Measurements from ENCODE around the gene POLA1.

Gene POLA1

DNA sequence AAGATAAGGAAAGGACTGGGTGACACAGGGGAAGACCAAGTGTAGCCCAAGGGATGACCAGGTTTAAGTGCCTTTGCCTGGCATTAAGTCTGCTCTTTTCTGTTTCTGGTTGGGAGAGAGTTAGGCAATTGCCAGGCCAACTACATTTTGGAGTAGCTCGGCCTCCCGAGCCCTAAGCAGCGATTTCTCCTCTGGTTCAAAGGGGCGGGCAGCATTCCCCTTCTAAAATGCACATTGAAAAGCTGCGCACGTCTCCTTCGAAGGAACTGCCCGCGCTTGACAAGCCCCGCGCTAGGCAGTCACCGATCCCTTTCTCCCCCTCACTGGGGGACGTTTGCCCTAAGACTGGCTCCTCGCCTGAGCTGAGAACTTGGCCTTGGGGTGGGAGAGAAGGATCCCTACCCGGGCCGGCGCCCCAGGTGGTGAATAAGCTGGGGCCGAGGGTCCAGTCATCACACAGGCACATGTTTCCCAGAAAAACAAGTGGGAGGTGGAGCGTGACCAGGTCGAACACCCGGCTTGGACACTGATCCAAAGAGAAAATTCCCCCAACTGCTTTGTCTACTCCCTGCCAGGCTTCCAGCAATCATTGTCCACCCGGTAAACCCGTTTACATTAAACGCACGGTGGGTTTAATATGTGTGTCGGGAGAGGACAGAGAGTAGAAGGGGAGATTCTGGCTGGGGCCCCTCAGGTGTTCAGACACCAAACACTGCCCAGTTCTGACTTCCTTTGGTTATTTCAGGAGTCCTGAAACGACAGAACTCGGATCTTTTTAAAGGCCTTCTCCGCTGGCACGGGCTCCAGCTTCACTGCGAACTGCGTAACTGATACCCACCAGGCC lies 318.1 kb downstream of the POLA1 start:
- DNase-seq: no peak

DNA sequence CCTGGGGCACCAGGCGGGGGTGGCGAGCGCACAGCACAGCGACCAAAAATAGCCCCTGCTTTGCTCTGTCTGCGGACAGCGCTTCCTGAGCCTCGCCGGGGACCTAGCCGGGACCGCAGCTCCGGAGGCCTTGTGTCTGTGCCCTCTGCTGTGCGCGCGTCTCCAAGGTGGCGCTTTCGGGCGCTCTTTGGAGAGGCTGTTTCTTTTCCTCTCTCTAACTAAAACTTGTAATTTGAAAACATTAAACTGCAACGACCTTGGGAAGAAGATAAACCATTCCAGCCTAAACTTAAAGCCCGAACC lies 318.7 kb downstream of the POLA1 start:
- no peak for DNase-seq

DNA sequence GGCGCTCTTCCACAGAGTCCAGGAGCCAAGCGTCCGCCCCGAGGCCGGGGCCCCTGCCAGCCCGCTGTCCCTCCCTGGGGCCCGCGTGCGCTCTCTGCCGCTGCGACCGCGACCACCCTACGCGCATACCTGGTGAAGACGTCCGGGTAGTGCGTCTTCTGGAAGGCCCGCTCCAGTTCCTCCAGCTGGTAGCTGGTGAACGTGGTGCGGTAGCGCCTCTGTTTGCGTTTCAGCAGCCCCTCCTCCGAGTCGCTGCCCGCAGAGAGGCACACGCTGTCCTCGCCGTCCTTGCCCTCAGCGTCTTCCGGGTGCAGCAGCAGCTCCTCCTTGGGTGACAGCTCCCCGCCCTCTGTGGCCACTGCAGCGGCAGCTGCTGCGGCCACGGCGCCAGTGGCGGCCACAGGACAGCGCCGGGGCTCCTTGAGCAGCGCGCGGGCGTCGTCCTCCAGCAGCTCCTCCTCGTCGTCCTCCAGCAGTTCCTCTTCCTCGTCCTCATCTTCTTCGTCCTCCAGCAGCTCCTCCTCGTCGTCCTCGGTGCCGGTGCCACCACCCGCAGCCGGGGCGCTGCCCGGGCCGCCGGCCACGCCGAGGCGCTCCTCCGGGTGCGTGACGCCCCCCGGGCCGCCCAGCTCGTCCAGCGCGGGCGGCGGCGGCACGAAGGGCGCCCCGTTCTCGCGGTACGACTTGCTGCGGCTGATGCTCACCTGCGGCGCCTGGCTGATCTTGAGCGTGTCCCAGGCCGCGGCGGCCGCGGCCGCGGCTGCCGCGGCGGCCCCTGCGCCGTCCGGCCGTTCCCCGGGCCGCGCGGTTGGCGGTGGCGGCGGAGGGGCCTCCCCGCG lies 319.3 kb downstream of the POLA1 start:
- peak; percentile 3 for DNase-seq

DNA sequence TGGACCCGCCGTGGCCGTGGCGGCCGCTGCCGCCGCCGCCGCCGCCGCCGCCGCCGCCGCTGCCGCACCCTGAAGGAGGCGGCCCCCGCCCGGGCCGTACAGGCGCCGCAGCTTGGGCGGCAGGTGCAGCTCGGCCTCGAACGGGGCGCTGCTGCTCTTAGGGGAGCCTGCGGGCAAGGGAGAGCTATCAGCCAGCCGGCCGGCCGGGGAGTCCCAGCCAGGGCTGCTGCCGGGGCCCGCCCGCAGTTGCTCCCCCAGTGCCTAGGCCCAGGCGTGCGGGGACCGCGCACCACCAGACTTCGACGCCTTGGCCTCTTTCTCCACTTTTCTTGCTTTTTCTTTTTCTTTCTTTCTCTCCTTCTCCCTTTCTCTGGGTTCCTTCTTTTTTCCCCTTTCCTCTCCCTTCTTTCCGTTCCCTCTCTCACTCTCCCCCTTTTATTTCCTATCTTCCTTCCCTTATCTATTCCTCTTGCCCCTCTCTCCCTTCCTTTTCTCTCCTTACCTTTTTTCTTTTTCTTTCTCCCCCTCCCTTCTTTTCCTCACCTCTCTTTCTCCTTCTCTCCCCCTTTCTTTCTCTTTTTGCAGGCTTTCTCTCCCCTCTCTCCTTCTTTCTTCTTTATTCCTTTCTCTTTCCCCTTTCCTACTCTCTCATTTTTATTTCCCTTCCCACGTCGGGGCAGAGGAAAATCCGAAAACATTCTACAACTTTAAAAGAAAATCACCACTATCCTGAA lies 320.1 kb downstream of the POLA1 start:
- DNase-seq: no peak

DNA sequence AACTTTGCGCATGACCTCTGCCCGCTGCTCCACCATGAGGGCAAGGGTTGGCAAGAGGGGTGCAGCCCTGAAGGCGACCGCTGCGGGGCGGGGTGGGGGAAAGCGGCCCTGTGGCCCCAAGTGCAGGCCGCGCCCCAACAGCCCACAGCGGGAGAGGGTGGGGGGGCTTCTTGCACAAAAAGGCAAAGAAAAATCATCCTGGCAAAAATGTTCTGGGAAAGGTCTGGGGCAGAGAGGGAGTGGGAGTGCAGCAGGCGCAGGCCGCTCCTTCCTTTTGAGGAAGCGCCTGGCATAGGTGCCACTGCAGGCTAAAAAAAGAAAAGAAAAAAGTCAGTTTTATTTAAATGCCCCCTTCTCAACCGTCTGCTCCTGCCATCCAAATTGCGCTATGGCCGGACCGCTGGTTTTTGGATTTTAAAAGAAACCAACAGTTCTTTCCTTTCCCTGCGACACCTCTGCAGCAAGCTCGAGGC lies 320.7 kb downstream of the POLA1 start:
- no peak for DNase-seq

DNA sequence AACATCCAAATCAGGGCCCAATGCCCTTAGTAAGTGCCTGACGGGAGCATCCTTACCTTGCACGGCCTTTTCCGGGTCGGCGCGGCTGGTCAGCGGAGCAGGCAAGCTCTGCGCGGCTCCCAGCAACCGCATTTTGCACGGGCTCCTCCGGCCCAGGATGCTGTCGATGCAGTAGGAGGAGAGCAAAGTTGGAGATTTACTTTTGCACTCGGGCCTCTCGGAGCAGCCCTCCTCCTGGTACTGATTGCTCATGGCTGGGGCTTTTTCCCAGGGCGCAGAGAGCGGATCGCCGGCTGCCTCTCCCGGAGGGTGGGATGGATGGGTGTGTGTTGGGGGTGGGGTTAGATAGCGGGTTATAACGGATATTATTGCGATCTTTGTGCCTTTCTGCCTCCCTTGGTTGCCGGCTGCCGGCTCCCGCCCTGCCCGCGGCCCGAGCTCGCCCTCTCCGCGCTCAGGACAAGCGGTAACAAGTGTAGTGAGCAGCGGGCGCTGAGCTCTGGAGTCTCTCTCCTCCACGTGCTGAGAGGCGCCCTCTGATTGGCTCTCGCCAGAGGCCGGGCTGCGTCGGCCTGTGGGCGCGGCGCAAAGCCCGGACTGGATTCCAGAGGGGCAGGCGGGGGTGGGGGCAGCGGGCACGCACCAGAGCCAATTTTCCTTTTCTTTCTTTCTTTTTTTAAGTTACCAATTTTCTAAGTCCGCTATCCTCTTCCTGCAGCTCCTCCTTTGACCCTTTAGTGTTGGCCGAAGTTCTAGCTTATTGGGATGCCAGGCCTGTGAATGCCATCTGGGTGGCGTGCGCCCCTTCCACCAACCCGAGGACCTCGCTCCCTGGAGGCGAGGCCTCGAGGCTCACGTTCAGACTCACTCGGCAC lies 322.0 kb downstream of the POLA1 start, which contains the start of gene ARX:
ARX (minus strand) TSS at position 480 of the 875 bp plus-strand sequence; CDS start at position 252, 228 bp downstream.
- DNase-seq: peak; percentile 34

DNA sequence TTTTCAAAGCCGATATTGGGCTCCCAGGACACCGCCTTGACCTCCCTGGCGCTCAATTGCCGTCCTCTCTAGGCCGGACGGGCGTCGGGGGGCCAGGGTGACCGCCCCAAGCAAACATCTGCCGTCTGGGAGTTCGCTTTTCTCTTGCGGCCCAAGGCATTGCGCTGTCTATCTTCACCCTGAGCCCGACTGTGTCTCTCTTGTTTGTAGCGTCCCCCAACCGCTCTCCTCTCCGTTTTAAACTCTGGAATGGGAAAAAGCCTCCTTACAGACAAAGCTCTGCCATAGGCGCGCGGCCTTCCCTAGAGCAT lies 322.6 kb downstream of the POLA1 start:
- no peak for DNase-seq

DNA sequence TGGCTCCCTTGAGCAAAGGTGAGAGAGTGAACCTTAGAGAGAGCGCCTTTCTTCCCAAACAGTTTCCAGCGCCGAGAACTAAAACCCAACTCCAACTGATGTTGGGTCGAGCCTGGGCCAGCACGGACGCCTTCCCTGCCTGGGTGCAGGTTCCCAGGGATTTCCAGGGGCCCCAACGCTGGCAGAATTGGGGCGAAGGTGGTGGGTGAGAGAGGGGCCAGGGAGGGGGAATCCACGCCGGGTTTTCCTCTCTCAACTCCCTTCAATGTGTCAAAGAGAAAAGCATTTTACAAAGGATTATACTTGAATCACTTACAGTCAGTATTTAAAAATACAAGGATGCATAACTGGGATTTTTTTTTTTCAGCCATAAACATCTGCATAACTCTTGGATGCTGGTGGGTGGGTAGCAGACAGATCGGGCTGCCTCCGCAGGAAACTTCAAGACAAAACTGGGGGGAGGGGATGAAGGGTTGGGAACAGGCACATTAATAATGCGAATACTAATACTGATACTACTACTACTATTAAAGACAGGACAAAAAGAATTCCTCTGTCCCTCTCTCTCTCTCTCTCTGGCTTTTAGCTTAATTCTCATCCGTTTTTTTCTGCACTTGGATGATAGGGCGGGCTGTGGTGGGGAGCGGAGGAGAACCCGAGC lies 323.4 kb downstream of the POLA1 start:
- no peak for DNase-seq

DNA sequence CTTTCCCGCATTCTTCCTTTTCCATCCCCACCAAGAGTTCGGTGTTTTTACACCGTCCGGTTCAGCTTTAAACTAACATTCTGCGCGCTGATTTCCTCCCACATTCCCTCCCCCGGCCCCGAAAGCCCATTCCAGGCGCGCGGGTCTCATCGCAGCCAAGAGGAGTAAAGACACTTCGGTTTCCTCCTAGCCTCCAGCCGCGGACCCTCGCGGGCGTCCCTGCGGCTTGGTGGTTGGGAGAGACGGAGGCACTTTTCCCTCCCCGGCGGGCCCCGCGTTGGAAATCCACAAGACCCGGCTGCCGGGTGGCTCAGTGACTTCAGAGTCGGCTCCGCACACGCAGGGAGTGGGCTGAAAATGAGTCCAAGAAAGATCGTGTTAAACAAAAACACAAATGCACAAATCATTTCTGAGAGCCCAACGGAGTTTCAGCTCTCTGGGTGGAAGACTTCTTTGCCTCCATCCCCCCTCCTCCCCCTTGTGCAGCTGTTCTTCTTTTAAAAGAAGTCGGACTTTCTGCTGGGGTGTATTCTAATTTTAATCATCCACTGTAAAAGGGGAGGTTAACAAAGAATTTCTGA lies 324.0 kb downstream of the POLA1 start:
- no peak for DNase-seq

DNA sequence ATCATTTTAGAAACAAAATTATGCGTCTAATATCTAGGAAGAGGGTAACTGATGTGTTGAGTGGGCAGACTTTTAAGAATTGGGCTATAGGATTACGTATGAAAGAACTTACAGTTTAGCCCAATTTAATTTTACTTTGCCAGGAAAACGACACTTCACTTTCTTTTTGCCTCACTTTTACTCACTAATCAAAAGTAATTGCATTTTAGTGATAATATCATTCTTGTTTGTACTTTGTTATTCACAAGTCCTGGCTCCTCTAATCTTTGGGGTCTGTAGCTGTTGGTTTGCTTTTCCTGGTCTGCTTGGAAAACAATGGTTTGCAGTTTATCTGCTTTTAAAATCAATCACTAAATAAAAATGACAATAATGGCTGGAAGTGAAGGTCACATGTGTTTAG lies 325.0 kb downstream of the POLA1 start:
- no peak for DNase-seq

DNA sequence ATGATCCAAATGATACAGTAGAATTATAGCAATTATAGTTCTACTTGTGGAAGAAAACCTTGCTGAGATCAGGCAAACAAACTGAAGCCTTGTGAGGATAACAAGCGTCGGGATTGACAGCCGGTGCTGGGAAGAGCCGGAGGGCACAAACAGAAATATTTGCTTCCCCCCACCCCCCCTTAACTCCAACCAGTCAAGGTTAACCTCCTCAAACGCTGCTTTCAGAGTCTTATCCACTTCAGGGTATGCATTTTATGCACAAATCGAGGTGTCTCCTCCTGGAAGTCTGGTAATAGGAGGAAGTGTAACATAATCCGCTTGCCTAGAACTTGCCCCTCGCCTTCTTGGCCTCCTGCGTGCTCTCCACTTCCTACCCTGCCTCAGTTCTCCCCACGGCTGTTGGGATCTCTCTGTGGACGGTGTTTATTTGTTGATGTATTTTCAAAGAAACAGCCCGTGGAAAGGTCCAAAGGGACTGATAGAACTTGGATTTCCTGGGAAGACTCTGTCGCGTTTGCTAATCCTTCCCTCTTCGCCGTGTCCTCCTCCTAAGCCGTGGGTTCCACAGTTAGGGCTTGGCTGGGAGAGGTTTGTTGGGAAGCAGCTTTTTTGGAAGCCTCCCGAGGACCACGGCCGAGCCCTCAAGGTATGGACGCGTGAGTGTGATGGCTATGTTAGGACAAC lies 326.1 kb downstream of the POLA1 start:
- no peak for DNase-seq

DNA sequence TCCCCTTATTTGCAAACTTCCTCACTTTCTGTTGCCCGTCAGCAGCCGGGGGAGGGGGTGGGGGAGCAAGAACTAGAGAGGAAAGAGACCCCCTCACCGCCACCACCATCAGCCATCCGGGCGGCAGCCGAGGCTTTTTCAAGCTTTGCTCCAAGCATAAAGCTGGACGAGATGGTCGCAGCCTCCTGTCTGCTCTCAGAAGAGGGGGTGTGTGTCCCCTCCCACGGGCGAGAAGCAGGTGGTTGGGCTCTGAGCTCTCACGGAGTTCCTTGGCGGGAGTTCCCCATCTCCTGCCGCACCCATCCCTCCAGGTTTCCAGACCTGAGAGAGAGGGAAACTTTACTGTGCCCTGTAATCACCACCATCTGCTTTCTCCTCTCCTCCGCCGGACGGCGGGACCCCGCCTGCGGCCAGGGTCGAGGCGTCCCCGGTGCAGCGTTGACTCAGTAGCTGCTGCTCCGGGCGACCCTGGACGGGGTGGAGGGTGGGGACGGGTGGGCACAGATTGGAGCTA lies 326.7 kb downstream of the POLA1 start:
- DNase-seq: no peak

DNA sequence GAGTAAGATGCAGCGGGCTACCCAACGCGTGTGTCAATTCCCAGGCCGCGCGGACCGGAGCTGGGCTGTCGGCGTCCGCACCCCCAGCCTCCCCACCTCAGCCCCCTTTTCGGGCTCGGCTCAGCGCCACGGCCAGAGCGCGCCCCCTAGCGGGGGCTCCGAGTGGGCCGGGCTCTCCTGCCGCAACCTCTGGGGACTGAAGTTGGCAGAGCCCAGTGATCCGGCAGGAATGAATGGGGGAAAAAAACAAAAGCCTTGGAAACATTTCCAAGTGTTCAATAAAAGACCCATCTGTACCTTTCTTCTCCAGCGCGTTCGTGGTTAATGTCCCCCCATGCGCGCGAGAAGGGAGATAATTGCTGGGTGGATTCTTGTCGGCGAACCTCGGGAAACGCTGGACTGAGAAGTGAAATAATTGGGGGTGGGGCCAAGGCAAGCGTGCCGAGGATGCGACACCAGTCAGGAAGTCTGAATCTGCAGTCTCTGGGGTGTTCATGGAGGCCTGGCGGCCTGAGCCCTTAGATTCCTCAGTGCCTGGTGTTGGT lies 327.3 kb downstream of the POLA1 start:
- DNase-seq: peak; percentile 21

DNA sequence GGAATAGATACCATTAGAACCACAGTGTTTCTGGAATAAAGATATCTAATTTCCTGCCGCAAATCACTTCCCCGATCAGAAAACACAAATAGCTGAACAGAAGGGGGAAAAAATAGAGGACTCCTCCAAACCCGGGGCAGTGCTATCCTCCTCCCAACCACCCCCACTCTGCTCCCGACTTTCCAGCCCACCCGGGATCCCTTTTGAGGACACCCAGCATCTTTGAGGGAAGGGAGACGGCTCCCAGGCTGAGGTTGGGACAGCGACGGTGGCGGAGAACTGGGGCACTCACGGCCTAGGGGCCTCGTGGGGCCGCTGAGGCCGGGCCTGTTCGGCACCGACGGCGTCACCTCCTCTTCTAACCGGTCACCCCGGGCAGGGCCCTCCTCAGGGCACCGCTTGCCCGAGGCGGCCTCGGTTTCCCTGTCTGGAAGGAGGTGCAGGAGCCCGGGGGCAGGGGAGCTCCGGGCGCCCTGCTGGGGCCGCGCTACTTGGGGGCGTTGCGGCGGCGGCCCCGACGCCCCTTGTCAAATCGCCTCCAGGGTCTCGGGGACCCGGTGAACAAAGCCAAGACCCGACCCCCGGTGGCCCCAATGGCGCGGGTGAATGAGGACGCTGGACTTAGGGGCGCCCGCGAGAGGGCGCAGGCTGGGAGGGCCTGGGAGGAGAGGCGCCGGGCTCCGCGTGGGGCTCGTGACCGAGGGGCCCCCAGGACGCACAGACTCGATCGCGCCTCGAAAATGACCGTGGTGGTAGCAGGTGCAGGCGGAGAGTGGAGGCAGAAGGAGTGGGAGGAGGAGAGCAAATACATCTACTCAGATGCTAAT lies 329.0 kb downstream of the POLA1 start:
- no peak for DNase-seq

DNA sequence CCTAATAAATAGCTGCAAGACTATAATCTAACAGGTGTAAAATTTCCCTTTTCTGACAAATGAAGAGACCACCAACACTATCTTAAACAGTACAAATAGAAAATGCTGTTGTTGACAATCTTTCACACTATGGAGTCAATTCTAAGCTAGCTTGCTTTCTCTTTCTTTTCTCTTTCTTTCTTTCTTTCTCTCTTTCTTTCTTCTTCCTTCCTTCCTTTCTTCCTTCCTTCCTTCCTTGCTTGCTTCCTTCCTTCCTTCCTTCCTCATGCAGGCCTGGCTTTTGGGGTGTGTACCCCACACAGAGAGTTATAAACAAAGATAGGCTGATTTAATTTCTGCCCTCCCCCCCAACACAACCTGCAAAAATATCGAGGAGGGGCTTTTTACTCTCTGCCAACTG lies 330.2 kb downstream of the POLA1 start:
- no peak for DNase-seq

DNA sequence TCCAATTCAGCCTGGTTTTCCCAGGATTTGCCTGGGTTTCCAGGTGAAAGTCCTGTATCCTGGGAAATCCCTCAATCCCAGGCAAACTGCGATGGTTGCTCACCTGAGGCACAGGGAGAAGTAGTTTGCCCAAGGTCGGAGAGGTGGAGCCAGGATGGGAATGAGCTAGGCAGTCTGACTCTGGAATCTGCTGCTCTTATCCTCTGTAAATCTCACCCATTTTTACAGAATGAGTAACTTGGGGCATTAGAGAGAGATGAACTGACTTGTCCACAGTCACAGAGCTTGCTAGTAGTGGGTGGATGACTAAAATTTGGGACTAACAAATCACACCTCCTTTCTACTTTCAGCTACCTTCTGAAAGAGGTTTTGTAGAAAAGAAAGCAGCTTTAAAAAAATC lies 331.9 kb downstream of the POLA1 start:
- DNase-seq: no peak

DNA sequence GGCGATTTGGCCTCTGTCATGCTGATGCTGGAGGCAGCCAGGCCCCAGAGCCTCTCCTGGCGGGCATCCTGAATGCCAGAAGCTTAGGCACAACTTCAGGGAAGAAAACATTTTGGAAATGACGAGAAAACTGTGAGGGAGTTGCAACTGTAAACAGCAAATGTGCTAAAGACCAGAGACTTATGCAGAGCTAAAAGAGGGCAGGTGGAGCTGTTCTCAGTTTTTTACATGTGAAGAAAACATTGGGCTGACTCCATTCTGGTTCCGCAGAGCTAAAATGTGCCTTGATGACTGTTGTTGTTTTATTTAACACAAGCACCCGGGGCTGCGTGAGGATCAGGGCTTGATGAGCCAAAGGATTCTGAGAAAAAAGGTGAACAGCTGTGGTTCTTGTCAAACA lies 332.9 kb downstream of the POLA1 start:
- no peak for DNase-seq

DNA sequence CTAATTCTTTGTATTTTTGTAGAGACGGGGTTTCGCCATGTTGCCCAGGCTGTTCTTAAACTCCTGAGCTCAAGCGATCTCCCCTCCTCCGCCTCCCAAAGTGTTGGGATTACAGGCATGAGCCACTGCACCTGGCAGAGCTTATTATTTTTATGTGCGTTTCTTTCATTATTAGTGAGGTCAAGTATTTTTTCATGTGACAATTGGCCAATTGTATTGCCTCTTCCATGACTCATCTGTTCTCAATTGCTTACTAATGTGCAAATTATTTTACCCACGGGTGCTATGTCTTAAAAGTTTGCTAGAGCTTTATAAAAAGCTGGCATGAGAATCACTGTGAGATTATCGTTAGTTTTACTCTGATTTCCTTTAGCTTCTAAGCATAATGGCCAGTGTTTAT lies 335.0 kb downstream of the POLA1 start:
- no peak for DNase-seq

DNA sequence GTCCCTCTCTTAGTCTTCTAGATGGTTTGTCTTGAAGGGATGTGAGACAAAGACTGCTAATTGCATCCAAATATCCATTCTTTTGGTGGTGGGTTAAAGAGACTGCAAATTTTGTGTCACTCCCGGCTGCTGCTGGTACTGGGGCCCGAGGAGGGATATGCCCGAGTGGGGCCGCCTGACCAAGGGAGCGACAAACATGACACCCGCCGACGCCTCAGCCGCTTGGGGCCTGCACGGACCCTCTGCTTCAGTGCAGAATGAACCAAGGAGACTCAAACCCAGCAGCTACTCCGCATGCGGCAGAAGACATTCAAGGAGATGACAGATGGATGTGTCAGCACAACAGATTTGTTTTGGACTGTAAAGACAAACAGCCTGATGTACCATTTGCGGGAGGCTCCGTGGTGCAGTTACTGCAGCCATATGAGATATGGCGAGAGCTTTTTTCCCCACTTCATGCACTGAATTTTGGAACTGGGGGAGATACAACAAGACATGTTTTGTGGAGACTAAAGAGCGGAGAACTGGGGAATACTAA lies 335.6 kb downstream of the POLA1 start:
- no peak for DNase-seq

All from CD4-positive, alpha-beta T cell treated with Interleukin-10 for 1 hour (primary cell).